HL-60 (cell line): ENCODE results near the gene FAM98C.

ENCODE experiments used
- POLR2AphosphoS5 ChIP-seq: IDR thresholded peaks from 2 replicates; pipeline ENCODE4 v1.6.1; 2012; ENCODE audit warnings: low read depth
- REST ChIP-seq: IDR thresholded peaks from 2 replicates; pipeline ENCODE4 v1.6.1; 2012; ENCODE audit warnings: low read depth; ENCODE audit not compliant: insufficient replicate concordance
- TF ChIP-seq, protein P1 (sequence below): IDR thresholded peaks from one replicate; pipeline ENCODE4 v1.5.1; 2011; ENCODE audit warnings: low read length, control low read depth, inconsistent platforms; ENCODE audit not compliant: insufficient read depth

DNA sequence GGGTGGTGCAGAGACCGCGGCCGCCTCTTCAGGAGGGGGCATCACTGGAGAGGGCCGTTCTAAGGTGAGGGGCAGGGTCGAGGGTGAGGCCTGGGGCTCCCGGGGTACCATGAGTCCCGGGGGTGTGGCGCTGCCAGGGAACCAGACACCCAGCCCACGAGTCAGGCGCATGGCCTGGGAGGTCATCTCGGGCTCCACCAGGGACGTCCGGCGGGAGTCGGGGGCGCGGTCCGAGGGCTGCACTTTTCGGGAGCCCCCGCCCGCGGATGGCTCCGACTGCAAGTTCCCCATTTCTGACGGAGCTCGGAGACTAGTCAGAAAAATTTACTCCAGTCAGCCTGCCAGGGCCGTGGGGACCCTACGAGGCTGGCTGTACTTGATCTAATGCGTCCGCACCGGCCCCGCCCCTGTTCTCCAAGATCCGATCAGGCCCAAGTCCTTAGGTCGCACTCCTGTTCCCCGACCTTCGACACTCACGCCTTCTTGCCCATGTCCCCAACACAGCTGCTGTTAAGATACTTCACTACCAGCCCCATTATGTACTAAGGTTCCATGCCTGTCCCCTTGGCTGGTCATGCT is 15.8 kb upstream of the FAM98C start:
- TF ChIP-seq, protein P1, sequence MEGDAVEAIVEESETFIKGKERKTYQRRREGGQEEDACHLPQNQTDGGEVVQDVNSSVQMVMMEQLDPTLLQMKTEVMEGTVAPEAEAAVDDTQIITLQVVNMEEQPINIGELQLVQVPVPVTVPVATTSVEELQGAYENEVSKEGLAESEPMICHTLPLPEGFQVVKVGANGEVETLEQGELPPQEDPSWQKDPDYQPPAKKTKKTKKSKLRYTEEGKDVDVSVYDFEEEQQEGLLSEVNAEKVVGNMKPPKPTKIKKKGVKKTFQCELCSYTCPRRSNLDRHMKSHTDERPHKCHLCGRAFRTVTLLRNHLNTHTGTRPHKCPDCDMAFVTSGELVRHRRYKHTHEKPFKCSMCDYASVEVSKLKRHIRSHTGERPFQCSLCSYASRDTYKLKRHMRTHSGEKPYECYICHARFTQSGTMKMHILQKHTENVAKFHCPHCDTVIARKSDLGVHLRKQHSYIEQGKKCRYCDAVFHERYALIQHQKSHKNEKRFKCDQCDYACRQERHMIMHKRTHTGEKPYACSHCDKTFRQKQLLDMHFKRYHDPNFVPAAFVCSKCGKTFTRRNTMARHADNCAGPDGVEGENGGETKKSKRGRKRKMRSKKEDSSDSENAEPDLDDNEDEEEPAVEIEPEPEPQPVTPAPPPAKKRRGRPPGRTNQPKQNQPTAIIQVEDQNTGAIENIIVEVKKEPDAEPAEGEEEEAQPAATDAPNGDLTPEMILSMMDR, result no peak
- TF ChIP-seq POLR2AphosphoS5 (no peak), REST (no peak)
